K562 (cell line): ENCODE measurements around the gene HMGN1. TPM values are rescaled to one million over a fixed set of nuclear protein-coding genes. Genes with fewer than 3 reads are reported as not detected.

Experiments
- CTBP1 ChIP-seq: fragments of 450-650 bp; IDR thresholded peaks from 2 replicates; pipeline ENCODE4 v1.6.1; 2016; ENCODE audit warnings: borderline replicate concordance
- EWSR1 ChIP-seq: fragments of 450-650 bp; IDR thresholded peaks from 2 replicates; pipeline ENCODE4 v1.6.1; 2018; ENCODE audit warnings: borderline replicate concordance, mild to moderate bottlenecking, low read depth, moderate library complexity; ENCODE audit not compliant: partially characterized antibody
- FOSL1 ChIP-seq: fragments of 200-800 bp; sonication (Bioruptor generic); conservative IDR thresholded peaks from 2 replicates; pipeline ENCODE4 v1.6.1; 2016; ENCODE audit warnings: missing genetic modification characterization, missing compliant biosample characterization
- FOXJ2 ChIP-seq: fragments of 200-800 bp; sonication (Bioruptor generic); IDR thresholded peaks from 2 replicates; pipeline ENCODE4 v1.6.1; 2016; ENCODE audit warnings: missing genetic modification characterization, missing compliant biosample characterization
- GATAD2A ChIP-seq: fragments of 450-650 bp; IDR thresholded peaks from 2 replicates; pipeline ENCODE4 v1.6.1; 2017
- HNRNPL ChIP-seq: fragments of 200-400 bp; formaldehyde crosslinking; IDR thresholded peaks from 2 replicates; pipeline ENCODE4 v1.6.1; 2017; ENCODE audit warnings: low read depth, mild to moderate bottlenecking, low read length
- IRF2 ChIP-seq: sonication (generic); formaldehyde crosslinking; IDR thresholded peaks from 2 replicates; pipeline ENCODE4 v1.8.1; 2022; ENCODE audit warnings: mild to moderate bottlenecking, missing genetic modification reagents
- KAT2B ChIP-seq: IDR thresholded peaks from one replicate; pipeline ENCODE4 v1.6.1; 2012; ENCODE audit warnings: low read depth, mild to moderate bottlenecking, control low read depth, inconsistent platforms, low read length, moderate library complexity
- KLF16 ChIP-seq: IDR thresholded peaks from 2 replicates; pipeline ENCODE4 v1.6.1; 2016; ENCODE audit warnings: antibody characterized with exemption
- KLF6 ChIP-seq: fragments of 250-450 bp; sonication (Bioruptor Pico); IDR thresholded peaks from 2 replicates; pipeline ENCODE4 v1.4.0; 2020; ENCODE audit warnings: mild to moderate bottlenecking, moderate library complexity, borderline replicate concordance
- MBD2 ChIP-seq: sonication (generic); IDR thresholded peaks from 2 replicates; pipeline ENCODE4 v1.6.1; 2016; ENCODE audit warnings: low read depth, borderline replicate concordance
- POLR2AphosphoS5 ChIP-seq: IDR thresholded peaks from 2 replicates; pipeline ENCODE4 v1.6.1; 2011; ENCODE audit warnings: mild to moderate bottlenecking, low read depth, low read length, moderate library complexity; ENCODE audit not compliant: control insufficient read depth, insufficient read depth
- SAFB2 ChIP-seq: fragments of 200-400 bp; formaldehyde crosslinking; IDR thresholded peaks from 2 replicates; pipeline ENCODE4 v1.6.1; 2018; ENCODE audit warnings: borderline replicate concordance, low read length, low read depth, moderate library complexity; ENCODE audit not compliant: severe bottlenecking
- SETDB1 ChIP-seq: IDR thresholded peaks from one replicate; pipeline ENCODE4 v1.6.1; 2012; ENCODE audit warnings: low read length, control low read depth, inconsistent platforms
- SIN3B ChIP-seq: fragments of 450-650 bp; IDR thresholded peaks from 2 replicates; pipeline ENCODE4 v1.6.1; 2017; ENCODE audit warnings: low read depth, mild to moderate bottlenecking, moderate library complexity
- SIX5 ChIP-seq, 2 experiments: IDR thresholded peaks; 2 replicates each; pipeline ENCODE4 v1.6.1; 2011; ENCODE audit warnings: low read length in 2 of 2, borderline replicate concordance in 1 of 2, low read depth in 1 of 2, mild to moderate bottlenecking in 1 of 2, moderate library complexity in 1 of 2; ENCODE audit not compliant: insufficient read depth in 1 of 2
- STAT5A ChIP-seq: IDR thresholded peaks from 2 replicates; pipeline ENCODE4 v1.6.1; 2012; ENCODE audit warnings: low read length, inconsistent platforms, borderline replicate concordance
- STAT5B ChIP-seq: fragments of 250-450 bp; sonication (Bioruptor Pico); IDR thresholded peaks from 2 replicates; pipeline ENCODE4 v1.8.0; 2021; ENCODE audit warnings: mild to moderate bottlenecking, inconsistent platforms
- TBL1XR1 ChIP-seq, 2 experiments: IDR thresholded peaks; 2 replicates each; pipeline ENCODE4 v1.6.1; 2012; ENCODE audit warnings: improper control_type of control experiment in 2 of 2, low read length in 2 of 2, mild to moderate bottlenecking in 1 of 2
- TCF3 ChIP-seq: sonication (generic); formaldehyde crosslinking; IDR thresholded peaks from 2 replicates; pipeline ENCODE4 v1.4.0; 2020; ENCODE audit warnings: mild to moderate bottlenecking, missing genetic modification reagents
- XRCC5 ChIP-seq: fragments of 200-400 bp; formaldehyde crosslinking; IDR thresholded peaks from 2 replicates; pipeline ENCODE4 v1.6.1; 2017; ENCODE audit warnings: low read depth, mild to moderate bottlenecking, low read length
- ZBTB8A ChIP-seq: fragments of 450-650 bp; IDR thresholded peaks from 2 replicates; pipeline ENCODE4 v1.6.1; 2018; ENCODE audit warnings: mild to moderate bottlenecking, moderate library complexity; ENCODE audit not compliant: partially characterized antibody
- ZC3H8 ChIP-seq: fragments of 450-650 bp; IDR thresholded peaks from 2 replicates; pipeline ENCODE4 v1.6.1; 2017
- ZKSCAN1 ChIP-seq: fragments of 150-350 bp; IDR thresholded peaks from 2 replicates; pipeline ENCODE4 v1.6.1; 2016; ENCODE audit warnings: low read depth, low read length
- ZNF408 ChIP-seq: fragments of 250-450 bp; sonication (Bioruptor Pico); IDR thresholded peaks from 2 replicates; pipeline ENCODE4 v1.4.0; 2020; ENCODE audit warnings: low read depth, mild to moderate bottlenecking, moderate library complexity
- ZNF830 ChIP-seq: fragments of 250-450 bp; sonication (Bioruptor Pico); IDR thresholded peaks from 2 replicates; pipeline ENCODE4 v1.5.0; 2021; ENCODE audit warnings: mild to moderate bottlenecking
- polyA plus RNA-seq, 8 experiments: library from polyadenylated mRNA; depleted of rRNA in 4 of 8; stranded (reverse) in 5 of 8; unstranded in 3 of 8; fragments of >200 nt; fragmentation: Nextera tagmentation in 2 of 8; fragmentation: Illumina TruSeq in 1 of 8; extraction: Ambion mirVana in 2 of 8; extraction: Trizol in 1 of 8; gene quantifications; 2 replicates each; pipeline versions ENCODE4 v1.2.1 to v1.2.3, GENCODE V29; 2011 to 2014; ENCODE audit warnings: inconsistent platforms in 1 of 8, missing spikeins in 1 of 8
- total RNA-seq, 7 experiments: library from RNA; depleted of rRNA in 6 of 7; stranded (reverse); fragments of >200 nt in 6 of 7; fragmentation: Illumina TruSeq in 2 of 7; extraction: Trizol in 2 of 7; gene quantifications; 2 replicates each; pipeline versions ENCODE4 v1.2.1 to v1.2.3, GENCODE V29; 2011 to 2021; ENCODE audit warnings: low replicate concordance in 1 of 7
- TF ChIP-seq, protein P1 (sequence below): fragments of 250-450 bp; sonication (Bioruptor Pico); IDR thresholded peaks from 2 replicates; pipeline ENCODE4 v1.4.0; 2020; ENCODE audit warnings: mild to moderate bottlenecking
- TF ChIP-seq, protein P2 (sequence below): sonication (generic); formaldehyde crosslinking; IDR thresholded peaks from 2 replicates; pipeline ENCODE4 v1.8.0; 2022; ENCODE audit warnings: missing genetic modification reagents, mild to moderate bottlenecking, borderline replicate concordance

The HMGN1 gene
- total and polyA plus RNA-seq, 9 of the 15 experiments (the other 6 are each of a cell fraction or from before 2014, with no cell fraction given): 124 to 626 (median 498) TPM

DNA sequence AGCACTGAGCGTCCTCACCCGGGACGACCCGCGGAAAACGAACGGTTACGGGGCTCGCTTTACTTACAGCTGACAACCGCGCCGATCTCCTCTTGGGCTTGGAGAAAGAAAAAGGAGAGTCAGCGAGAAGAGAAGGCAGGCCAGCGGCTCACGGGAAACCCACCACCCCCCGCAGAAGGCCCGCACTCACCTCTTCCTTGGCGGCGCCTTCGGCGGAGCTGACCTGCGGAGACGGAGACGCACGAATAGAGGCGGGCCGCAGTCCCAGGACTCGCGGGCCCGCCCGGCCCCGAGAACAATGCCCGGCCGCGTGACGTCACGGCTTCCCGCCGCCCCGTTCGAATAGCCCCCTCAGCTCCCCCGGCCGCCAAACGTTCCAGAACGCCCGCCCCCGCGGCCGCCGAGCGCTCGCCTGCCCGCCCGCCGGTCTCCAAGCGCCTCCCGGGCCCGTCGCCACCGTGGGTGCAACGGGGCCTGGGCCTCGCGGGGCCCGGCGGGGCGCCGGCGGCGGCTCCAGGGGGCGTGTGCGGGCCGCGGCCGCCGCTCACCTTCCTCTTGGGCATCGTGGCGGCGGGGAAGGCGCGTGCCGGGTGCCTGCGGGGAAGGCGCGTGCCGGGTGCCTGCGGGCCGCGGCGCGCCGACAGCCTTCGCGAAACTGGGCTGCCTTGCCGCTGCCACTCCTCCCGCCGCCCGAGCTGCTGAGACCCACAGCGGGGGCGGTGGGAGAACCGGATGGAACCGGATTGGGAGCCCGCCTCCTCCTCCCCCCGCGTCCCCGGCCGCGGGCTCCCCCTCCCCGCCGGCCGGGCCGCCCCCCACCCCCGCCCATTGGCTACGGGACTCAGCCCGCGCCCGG, at the start of gene HMGN1 (continued):
- peak; percentile 49; the same call in 1 of the 2 replicates for TF ChIP-seq HNRNPL
- peak; percentile 73; the same call in 1 of the 2 replicates for TF ChIP-seq POLR2AphosphoS5
- no peak for TF ChIP-seq ZC3H8
- no peak for TF ChIP-seq ZKSCAN1
- TF ChIP-seq, protein P1, sequence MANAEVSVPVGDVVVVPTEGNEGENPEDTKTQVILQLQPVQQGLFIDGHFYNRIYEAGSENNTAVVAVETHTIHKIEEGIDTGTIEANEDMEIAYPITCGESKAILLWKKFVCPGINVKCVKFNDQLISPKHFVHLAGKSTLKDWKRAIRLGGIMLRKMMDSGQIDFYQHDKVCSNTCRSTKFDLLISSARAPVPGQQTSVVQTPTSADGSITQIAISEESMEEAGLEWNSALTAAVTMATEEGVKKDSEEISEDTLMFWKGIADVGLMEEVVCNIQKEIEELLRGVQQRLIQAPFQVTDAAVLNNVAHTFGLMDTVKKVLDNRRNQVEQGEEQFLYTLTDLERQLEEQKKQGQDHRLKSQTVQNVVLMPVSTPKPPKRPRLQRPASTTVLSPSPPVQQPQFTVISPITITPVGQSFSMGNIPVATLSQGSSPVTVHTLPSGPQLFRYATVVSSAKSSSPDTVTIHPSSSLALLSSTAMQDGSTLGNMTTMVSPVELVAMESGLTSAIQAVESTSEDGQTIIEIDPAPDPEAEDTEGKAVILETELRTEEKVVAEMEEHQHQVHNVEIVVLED (CRISPR knock-in tag): peak; percentile 35
- TF ChIP-seq IRF2 (CRISPR knock-in tag): no peak
- TF ChIP-seq SAFB2: no peak
- no peak for TF ChIP-seq MBD2
- no peak for TF ChIP-seq STAT5B (CRISPR knock-in tag)
- TF ChIP-seq SIN3B: peak; percentile 73
- no peak for TF ChIP-seq SIX5 (IDR thresholded peaks at IDR 0.05; ENCODE audit: borderline replicate concordance in 1 of 2, insufficient read depth in 1 of 2, low read depth in 1 of 2, low read length in 2 of 2)
- TF ChIP-seq STAT5A: no peak
- no peak for TF ChIP-seq ZNF408 (CRISPR knock-in tag)
- 0 out of 2 replicates have a peak, but pooled peaks have one; percentile 55 for TF ChIP-seq KLF6 (CRISPR knock-in tag)
- no peak for TF ChIP-seq ZNF830
- no peak for TF ChIP-seq ZBTB8A
- TF ChIP-seq KAT2B: no peak
- TF ChIP-seq XRCC5: no peak
- no peak for TF ChIP-seq EWSR1
- TF ChIP-seq, protein P2, sequence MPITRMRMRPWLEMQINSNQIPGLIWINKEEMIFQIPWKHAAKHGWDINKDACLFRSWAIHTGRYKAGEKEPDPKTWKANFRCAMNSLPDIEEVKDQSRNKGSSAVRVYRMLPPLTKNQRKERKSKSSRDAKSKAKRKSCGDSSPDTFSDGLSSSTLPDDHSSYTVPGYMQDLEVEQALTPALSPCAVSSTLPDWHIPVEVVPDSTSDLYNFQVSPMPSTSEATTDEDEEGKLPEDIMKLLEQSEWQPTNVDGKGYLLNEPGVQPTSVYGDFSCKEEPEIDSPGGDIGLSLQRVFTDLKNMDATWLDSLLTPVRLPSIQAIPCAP: no peak
- no peak for TF ChIP-seq SETDB1
- peak; percentile 87 for TF ChIP-seq KLF16
- no peak for TF ChIP-seq FOXJ2 (tag)
- TF ChIP-seq CTBP1: peak; percentile 71; the same call in 1 of the 2 replicates
- TF ChIP-seq TBL1XR1 (IDR thresholded peaks at IDR 0.05; ENCODE audit: low read length in 2 of 2): peak in 1 of 2 experiments; percentile 9; a peak in 1 of 4 replicates
- no peak for TF ChIP-seq FOSL1 (tag)
- TF ChIP-seq GATAD2A: no peak
- peak; percentile 13; the same call in 1 of the 2 replicates for TF ChIP-seq TCF3
